ENCODE measurements around the gene TGFBRAP1. TPM values are rescaled to one million over a fixed set of nuclear protein-coding genes. Genes with fewer than 3 reads are reported as not detected.
A peak's percentile ranks its signal among the peaks of the same experiment; 100 is the strongest.

The TGFBRAP1 gene
- total and polyA plus RNA-seq, 3 experiments from 2014 or later: 30.8 to 32.1 (median 30.8) TPM

GRCh38 chr2:105294844-105295481 is 34.6 kb downstream of the TGFBRAP1 start:
- no peak for DNase-seq
- no peaks in the 10 kb centered on the region for H3K9me3 Mint-ChIP-seq
- ChIA-PET POLR2A (no interaction called here), CTCF (no interaction called here)
- no peaks in the 10 kb centered on the region for H3K4me1 ChIP-seq (ENCODE audit: insufficient read depth, low read length)
- peak overlapping the region in 1 of 8 donors; percentile 38 for H3K27ac Mint-ChIP-seq
- no peaks in the 10 kb centered on the region for H3K9me3 ChIP-seq (ENCODE audit: low read length)
- H3K4me3 Mint-ChIP-seq: no peak overlapping the region
- no peaks in the 10 kb centered on the region for H3K27me3 ChIP-seq (ENCODE audit: insufficient read depth, low read length, poor library complexity, severe bottlenecking)
- H3K27me3 Mint-ChIP-seq: no peaks in the 10 kb centered on the region
- H3K4me3 ChIP-seq (ENCODE audit: low read length): no peak overlapping the region
- H3K27ac ChIP-seq (ENCODE audit: low read depth, low read length): no peak overlapping the region
- H3K4me1 Mint-ChIP-seq: peaks cover 2 to 7% (median 6%) of the 10 kb centered on the region in 3 donors
- H3K36me3 ChIP-seq (ENCODE audit: insufficient read depth, low read length): peaks cover 39% of the 10 kb centered on the region
- H3K36me3 Mint-ChIP-seq: peaks cover 21 to 83% (median 29%) of the 10 kb centered on the region in 3 donors

- peaks cover 21 to 89% (median 29%) of the 10 kb centered on the region in 3 donors for H3K36me3 Mint-ChIP-seq
- ChIA-PET POLR2A (no interaction called here), CTCF (no interaction called here)
- Histone ChIP-seq H3K4me3 (ENCODE audit: low read length) (no peak overlapping the region), H3K36me3 (ENCODE audit: insufficient read depth, low read length) (peaks cover 39% of the 10 kb centered on the region), H3K9me3 (ENCODE audit: low read length) (no peaks in the 10 kb centered on the region), H3K27me3 (ENCODE audit: insufficient read depth, low read length, poor library complexity, severe bottlenecking) (no peaks in the 10 kb centered on the region), H3K4me1 (ENCODE audit: insufficient read depth, low read length) (no peaks in the 10 kb centered on the region), H3K27ac (ENCODE audit: low read depth, low read length) (no peak overlapping the region)
- H3K4me3 Mint-ChIP-seq: no peak overlapping the region
- H3K27ac Mint-ChIP-seq: peak overlapping the region in 1 of 8 donors; percentile 10
- no peak for DNase-seq
- no peaks in the 10 kb centered on the region for H3K27me3 Mint-ChIP-seq
- no peaks in the 10 kb centered on the region for H3K9me3 Mint-ChIP-seq
- H3K4me1 Mint-ChIP-seq: peaks cover 0 to 3% (median 2%) of the 10 kb centered on the region in 3 donors
Observed at GRCh38 chr2:105294046-105294445, 35.5 kb downstream of the TGFBRAP1 start.

- Mint-ChIP-seq H3K4me3 (no peak overlapping the region), H3K27me3 (no peaks in the 10 kb centered on the region), H3K9me3 (no peaks in the 10 kb centered on the region), H3K27ac (peak overlapping the region in 1 of 8 donors; percentile 90), H3K36me3 (peaks cover 5 to 83% (median 26%) of the 10 kb centered on the region in 3 donors), H3K4me1 (peaks cover 0 to 5% (median 4%) of the 10 kb centered on the region in 3 donors)
- CTCF ChIA-PET: no interaction called here
- H3K4me1 ChIP-seq (ENCODE audit: insufficient read depth, low read length): no peaks in the 10 kb centered on the region
- POLR2A ChIA-PET: no interaction called here
- H3K27me3 ChIP-seq (ENCODE audit: insufficient read depth, low read length, poor library complexity, severe bottlenecking): no peaks in the 10 kb centered on the region
- no peak overlapping the region for H3K4me3 ChIP-seq (ENCODE audit: low read length)
- no peaks in the 10 kb centered on the region for H3K9me3 ChIP-seq (ENCODE audit: low read length)
- H3K27ac ChIP-seq (ENCODE audit: low read depth, low read length): no peak overlapping the region
- H3K36me3 ChIP-seq (ENCODE audit: insufficient read depth, low read length): peaks cover 28% of the 10 kb centered on the region
- no peak for DNase-seq
Observed at GRCh38 chr2:105291981-105292380, 37.6 kb downstream of the TGFBRAP1 start.

- peak overlapping the region in 1 of 8 donors; percentile 47 for H3K27ac Mint-ChIP-seq
- H3K4me1 Mint-ChIP-seq: peaks cover 0 to 5% (median 4%) of the 10 kb centered on the region in 3 donors
- H3K9me3 Mint-ChIP-seq: no peaks in the 10 kb centered on the region
- Histone ChIP-seq H3K36me3 (ENCODE audit: insufficient read depth, low read length) (peaks cover 26% of the 10 kb centered on the region), H3K9me3 (ENCODE audit: low read length) (no peaks in the 10 kb centered on the region), H3K27me3 (ENCODE audit: insufficient read depth, low read length, poor library complexity, severe bottlenecking) (no peaks in the 10 kb centered on the region), H3K27ac (ENCODE audit: low read depth, low read length) (no peak overlapping the region), H3K4me3 (ENCODE audit: low read length) (no peak overlapping the region), H3K4me1 (ENCODE audit: insufficient read depth, low read length) (no peaks in the 10 kb centered on the region)
- CTCF ChIA-PET: no interaction called here
- no peaks in the 10 kb centered on the region for H3K27me3 Mint-ChIP-seq
- POLR2A ChIA-PET: no interaction called here
- H3K36me3 Mint-ChIP-seq: peaks cover 4 to 86% (median 23%) of the 10 kb centered on the region in 3 donors
- H3K4me3 Mint-ChIP-seq: no peak overlapping the region
- no peak for DNase-seq
Observed at GRCh38 chr2:105290981-105291660, 38.4 kb downstream of the TGFBRAP1 start.

- Histone ChIP-seq H3K4me1 (ENCODE audit: insufficient read depth, low read length) (no peaks in the 10 kb centered on the region), H3K9me3 (ENCODE audit: low read length) (no peaks in the 10 kb centered on the region), H3K4me3 (ENCODE audit: low read length) (no peak overlapping the region), H3K27me3 (ENCODE audit: insufficient read depth, low read length, poor library complexity, severe bottlenecking) (no peaks in the 10 kb centered on the region), H3K27ac (ENCODE audit: low read depth, low read length) (no peak overlapping the region), H3K36me3 (ENCODE audit: insufficient read depth, low read length) (peaks cover 22% of the 10 kb centered on the region)
- POLR2A ChIA-PET: no interaction called here
- Mint-ChIP-seq H3K4me3 (no peak overlapping the region), H3K27me3 (no peaks in the 10 kb centered on the region), H3K36me3 (peaks cover 0 to 90% (median 24%) of the 10 kb centered on the region in 3 donors), H3K4me1 (peaks cover 0 to 4% (median 2%) of the 10 kb centered on the region in 3 donors), H3K9me3 (no peaks in the 10 kb centered on the region), H3K27ac (peak overlapping the region in 1 of 8 donors; percentile 16)
- DNase-seq: no peak
- CTCF ChIA-PET: interaction anchor here (0.9 kb wide), 1 partner anchor 34 kb away, joined by 3 read pairs; no protein-coding TSS in a partner anchor
Observed at GRCh38 chr2:105288133-105288532, 41.4 kb downstream of the TGFBRAP1 start.

- H3K4me3 ChIP-seq (ENCODE audit: low read length): no peak overlapping the region
- H3K4me1 ChIP-seq (ENCODE audit: insufficient read depth, low read length): no peaks in the 10 kb centered on the region
- no peak overlapping the region for H3K27ac ChIP-seq (ENCODE audit: low read depth, low read length)
- no peaks in the 10 kb centered on the region for H3K27me3 Mint-ChIP-seq
- CTCF ChIA-PET: interaction anchor here (0.9 kb wide), 1 partner anchor 35 kb away, joined by 3 read pairs; no protein-coding TSS in a partner anchor
- H3K27me3 ChIP-seq (ENCODE audit: insufficient read depth, low read length, poor library complexity, severe bottlenecking): no peaks in the 10 kb centered on the region
- peaks cover 0 to 90% (median 24%) of the 10 kb centered on the region in 3 donors for H3K36me3 Mint-ChIP-seq
- H3K9me3 Mint-ChIP-seq: no peaks in the 10 kb centered on the region
- H3K4me3 Mint-ChIP-seq: no peak overlapping the region
- no peaks in the 10 kb centered on the region for H3K9me3 ChIP-seq (ENCODE audit: low read length)
- H3K4me1 Mint-ChIP-seq: peaks cover 0 to 4% (median 2%) of the 10 kb centered on the region in 3 donors
- H3K27ac Mint-ChIP-seq: peak overlapping the region in 1 of 8 donors; percentile 52
- DNase-seq: no peak
- POLR2A ChIA-PET: no interaction called here
- H3K36me3 ChIP-seq (ENCODE audit: insufficient read depth, low read length): peaks cover 22% of the 10 kb centered on the region
Observed at GRCh38 chr2:105287692-105288091, 41.8 kb downstream of the TGFBRAP1 start.

- DNase-seq: no peak
- Histone ChIP-seq H3K36me3 (ENCODE audit: insufficient read depth, low read length) (peaks cover 34% of the 10 kb centered on the region), H3K27me3 (ENCODE audit: insufficient read depth, low read length, poor library complexity, severe bottlenecking) (no peaks in the 10 kb centered on the region), H3K4me1 (ENCODE audit: insufficient read depth, low read length) (no peaks in the 10 kb centered on the region), H3K9me3 (ENCODE audit: low read length) (no peaks in the 10 kb centered on the region), H3K4me3 (ENCODE audit: low read length) (no peak overlapping the region), H3K27ac (ENCODE audit: low read depth, low read length) (no peak overlapping the region)
- Mint-ChIP-seq H3K36me3 (peaks cover 0 to 93% (median 17%) of the 10 kb centered on the region in 3 donors), H3K4me1 (peaks cover 2 to 4% (median 4%) of the 10 kb centered on the region in 3 donors), H3K27me3 (no peaks in the 10 kb centered on the region), H3K9me3 (no peaks in the 10 kb centered on the region), H3K4me3 (no peak overlapping the region), H3K27ac (peak overlapping the region in 3 of 8 donors; percentile 17 to 83 (median 25))
- CTCF ChIA-PET: no interaction called here
- POLR2A ChIA-PET: no interaction called here
Observed at GRCh38 chr2:105283532-105283931, 46.0 kb downstream of the TGFBRAP1 start.

DNA sequence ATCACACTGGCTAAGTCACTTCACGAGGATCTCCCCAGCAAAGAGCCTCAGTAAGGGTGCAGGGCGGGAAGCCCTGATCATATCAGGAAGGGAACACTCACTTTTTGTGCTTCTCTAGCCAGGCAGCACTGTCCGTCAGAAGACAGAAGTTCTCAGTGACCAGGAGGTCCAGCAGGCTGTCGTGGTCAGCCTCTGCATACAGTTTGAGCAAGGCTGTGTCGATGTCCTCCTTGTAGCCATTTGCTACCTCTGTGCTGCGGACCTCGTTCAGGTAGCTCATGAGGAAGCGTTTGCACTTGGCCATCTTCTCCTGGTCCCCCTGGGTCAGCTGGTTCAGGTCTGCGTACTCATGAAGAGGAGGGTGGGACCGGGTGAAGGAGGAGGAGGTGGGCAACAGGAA is 49.3 kb downstream of the TGFBRAP1 start:
- no peak for DNase-seq
- Histone ChIP-seq H3K27ac (ENCODE audit: low read depth, low read length) (no peak overlapping the region), H3K36me3 (ENCODE audit: insufficient read depth, low read length) (peaks cover 40% of the 10 kb centered on the region), H3K9me3 (ENCODE audit: low read length) (no peaks in the 10 kb centered on the region), H3K27me3 (ENCODE audit: insufficient read depth, low read length, poor library complexity, severe bottlenecking) (no peaks in the 10 kb centered on the region), H3K4me1 (ENCODE audit: insufficient read depth, low read length) (no peaks in the 10 kb centered on the region), H3K4me3 (ENCODE audit: low read length) (no peak overlapping the region)
- Mint-ChIP-seq H3K4me3 (no peak overlapping the region), H3K9me3 (no peaks in the 10 kb centered on the region), H3K27me3 (no peaks in the 10 kb centered on the region), H3K4me1 (peaks cover 0 to 4% (median 0%) of the 10 kb centered on the region in 3 donors), H3K36me3 (peaks cover 2 to 94% (median 20%) of the 10 kb centered on the region in 3 donors), H3K27ac (peak overlapping the region in 2 of 8 donors; percentile 8 to 79)
- ChIA-PET POLR2A (no interaction called here), CTCF (no interaction called here)

Data from CD8-positive, alpha-beta memory T cell (primary cell).